B cell (primary cell): ENCODE measurements around the gene RPF1. TPM values are rescaled to one million over a fixed set of nuclear protein-coding genes. Genes with fewer than 3 reads are reported as not detected.

ENCODE experiments used
- ATAC-seq: fragments of 200-7000 bp; cut with Tn5 transposase; one replicate; pipeline ENCODE4 v1.10.0; 2021; ENCODE audit warnings: low read depth, mild to moderate bottlenecking, moderate number of reproducible peaks, moderate library complexity
- CTCF ChIA-PET: fragments of 350-600 bp; sonication (Branson Sonifier 250); formaldehyde crosslinking; loops from one replicate; lab custom pipeline; 2021; ENCODE audit warnings: antibody characterized with exemption, inconsistent platforms; lab: Charles Lee
- POLR2A ChIA-PET: fragments of 350-600 bp; sonication (Branson Sonifier 250); formaldehyde crosslinking; loops from one replicate; lab custom pipeline; 2021; ENCODE audit warnings: antibody characterized with exemption; lab: Charles Lee
- DNase-seq: peaks from one replicate; pipeline ENCODE4 v3.0.0; 2013
- H2AFZ ChIP-seq: 2 replicates; pipeline ENCODE4 v1.6.1; 2012; ENCODE audit warnings: mild to moderate bottlenecking, low read depth, low read length; ENCODE audit not compliant: insufficient read depth, poor library complexity, severe bottlenecking
- H3K27ac ChIP-seq, 2 donors: 1 replicate in 1 of 2; 2 replicates in 1 of 2; pipeline ENCODE4 v1.5.1; 2012 to 2013; ENCODE audit warnings: low read length in 2 of 2, mild to moderate bottlenecking in 2 of 2, moderate library complexity in 1 of 2
- H3K27me3 ChIP-seq, 4 experiments: fragments of 200-600 bp in 1 of 4; sonication (generic) in 1 of 4; replicated peaks in 1 of 4; 1 replicate in 2 of 4; 2 replicates in 2 of 4; pipeline versions ENCODE4 v1.6.1 to v1.7.0; 2013 to 2016; ENCODE audit warnings: low read length in 3 of 4, mild to moderate bottlenecking in 2 of 4, mixed read lengths in 1 of 4, moderate library complexity in 1 of 4; ENCODE audit not compliant: insufficient read depth in 4 of 4, control insufficient read depth in 3 of 4; ENCODE audit errors: control extremely low read depth in 1 of 4
- H3K36me3 ChIP-seq, 2 experiments: replicated peaks in 1 of 2; 1 replicate in 1 of 2; 2 replicates in 1 of 2; pipeline versions ENCODE4 v1.6.1 to v1.7.1; 2013; ENCODE audit warnings: low read length in 1 of 2; ENCODE audit not compliant: insufficient read depth in 2 of 2, control insufficient read depth in 1 of 2; ENCODE audit errors: control extremely low read depth in 1 of 2, extremely low read depth in 1 of 2
- H3K4me1 ChIP-seq, 2 donors: fragments of 200-600 bp in 1 of 2; sonication (generic) in 1 of 2; 1 replicate in 1 of 2; 2 replicates in 1 of 2; pipeline versions ENCODE4 v1.5.1 to v1.6.1; 2013 to 2017; ENCODE audit warnings: low read length in 2 of 2; ENCODE audit not compliant: control insufficient read depth in 2 of 2, insufficient read depth in 2 of 2
- H3K4me2 ChIP-seq: replicated peaks from 2 replicates; pipeline ENCODE3; 2012; ENCODE audit warnings: mild to moderate bottlenecking, low read depth, low read length; ENCODE audit not compliant: poor library complexity, severe bottlenecking
- H3K4me3 ChIP-seq, 5 experiments: fragments of 200-600 bp in 1 of 5; sonication (generic) in 1 of 5; 1 replicate in 3 of 5; 2 replicates in 2 of 5; pipeline versions ENCODE4 v1.5.1 to v1.7.0; 2011 to 2016; ENCODE audit warnings: low read length in 4 of 5, mild to moderate bottlenecking in 4 of 5, low read depth in 2 of 5, control low read depth in 1 of 5, moderate library complexity in 1 of 5; ENCODE audit not compliant: insufficient read depth in 1 of 5; ENCODE audit errors: control extremely low read depth in 1 of 5, extremely low read depth in 1 of 5
- H3K79me2 ChIP-seq: fragments of 200-600 bp; sonication (generic); one replicate; pipeline ENCODE4 v1.6.0; 2016; ENCODE audit warnings: low read length; ENCODE audit not compliant: control insufficient read depth, insufficient read depth
- H3K9ac ChIP-seq: fragments of 200-600 bp; sonication (generic); 2 replicates; pipeline ENCODE4 v1.6.1; 2017; ENCODE audit warnings: mild to moderate bottlenecking, low read length, moderate library complexity
- H3K9me3 ChIP-seq, 3 donors: one replicate each; pipeline versions ENCODE4 v1.6.1 to v1.7.1; 2013; ENCODE audit warnings: low read length in 2 of 3; ENCODE audit not compliant: control insufficient read depth in 2 of 3, insufficient read depth in 1 of 3; ENCODE audit errors: control extremely low read depth in 1 of 3
- H4K20me1 ChIP-seq: 2 replicates; pipeline ENCODE4 v1.6.0; 2012; ENCODE audit warnings: mild to moderate bottlenecking, low read length; ENCODE audit not compliant: insufficient read depth, control insufficient read depth, poor library complexity, severe bottlenecking
- H3K27ac Mint-ChIP-seq: one replicate; pipeline ENCODE4 v1.8.0; 2021; ENCODE audit warnings: mixed read lengths
- H3K27me3 Mint-ChIP-seq: one replicate; pipeline ENCODE4 v1.8.0; 2021; ENCODE audit warnings: mixed read lengths
- H3K4me1 Mint-ChIP-seq: one replicate; pipeline ENCODE4 v1.8.0; 2021; ENCODE audit warnings: mixed read lengths
- H3K4me3 Mint-ChIP-seq: one replicate; pipeline ENCODE4 v1.8.0; 2021; ENCODE audit warnings: mixed read lengths
- H3K9me3 Mint-ChIP-seq: one replicate; pipeline ENCODE4 v1.8.0; 2022; ENCODE audit warnings: mixed read lengths; ENCODE audit not compliant: insufficient read depth
- CTCF ChIP-seq: fragments of 200-600 bp; IDR thresholded peaks from one replicate; pipeline ENCODE4 v1.8.0; 2022; ENCODE audit warnings: antibody characterized with exemption, mild to moderate bottlenecking
- EZH2 ChIP-seq: IDR thresholded peaks from 2 replicates; pipeline ENCODE4 v1.6.1; 2012; ENCODE audit warnings: borderline replicate concordance, low read depth, mild to moderate bottlenecking, moderate library complexity, low read length; ENCODE audit not compliant: insufficient read depth, poor library complexity, severe bottlenecking
- WGBS: methylation state at CpG from one replicate; pipeline ENCODE4 v1.1.5; 2013; ENCODE audit warnings: missing lambda C conversion rate; ENCODE audit not compliant: insufficient coverage; 5-methylcytosine and 5-hydroxymethylcytosine counted together
- intact Hi-C: fragments of 100-400 bp; cut with micrococcal nuclease; formaldehyde crosslinking; loops from one replicate; pipeline ENCODE4 v1.10.0; 2022
- polyA plus RNA-seq: library from polyadenylated mRNA; depleted of rRNA; stranded (reverse); fragments of >200 nt; gene quantifications from 2 replicates; pipeline ENCODE4 v1.2.3, GENCODE V29; 2012
- total RNA-seq, 2 donors: library from RNA; stranded (reverse); fragments of 120-200 nt in 1 of 2; gene quantifications; 1 replicate in 1 of 2; 2 replicates in 1 of 2; pipeline versions ENCODE4 v1.2.3 to v1.2.4, GENCODE V29; 2013 to 2022

Gene RPF1
- total and polyA plus RNA-seq, 2 donors (not counting 1 experiment from before 2014, with no cell fraction given): 15.5 to 38.8 TPM

DNA sequence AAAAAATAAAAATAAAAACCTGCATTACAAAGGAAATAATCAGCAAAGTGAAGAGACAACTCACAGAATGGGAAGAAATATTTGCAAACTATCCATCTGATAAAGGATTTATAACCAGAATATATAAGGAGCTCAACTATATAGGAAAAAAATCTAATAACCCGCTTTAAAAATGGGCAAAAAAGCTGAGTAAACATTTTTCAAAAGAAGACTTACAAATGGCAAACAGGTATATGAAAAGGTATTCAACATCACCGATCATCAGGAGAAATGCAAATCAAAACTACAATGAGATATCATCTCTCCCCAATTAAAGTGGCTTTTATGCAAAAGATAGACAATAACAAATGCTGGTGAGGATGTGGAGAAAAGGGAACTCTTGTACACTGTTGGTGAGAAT, 31.1 kb downstream of the RPF1 start:
- H3K9ac ChIP-seq: no peak overlapping the region
- TF ChIP-seq CTCF: no peak
- no peak for TF ChIP-seq EZH2
- no CpG with 5 or more reads among the region's 2 CpGs for WGBS
- H3K4me3 ChIP-seq: no peak overlapping the region
- peaks cover 7% of the 10 kb centered on the region for H3K79me2 ChIP-seq
- H4K20me1 ChIP-seq: no peaks in the 10 kb centered on the region
- ChIA-PET POLR2A (no interaction called here), CTCF (no interaction called here)
- no peaks in the 10 kb centered on the region for H3K36me3 ChIP-seq
- DNase-seq: no peak
- Mint-ChIP-seq H3K4me1 (peaks cover 5% of the 10 kb centered on the region), H3K27ac (no peak overlapping the region), H3K9me3 (no peaks in the 10 kb centered on the region), H3K27me3 (no peaks in the 10 kb centered on the region), H3K4me3 (no peak overlapping the region)
- H2AFZ ChIP-seq: no peak overlapping the region
- intact Hi-C loops: no loop called here
- H3K4me2 ChIP-seq: no peak overlapping the region
- H3K27me3 ChIP-seq: no peaks in the 10 kb centered on the region
- H3K4me1 ChIP-seq: peaks cover 6 to 7% of the 10 kb centered on the region in 2 donors
- no peak for ATAC-seq
- no peak overlapping the region for H3K27ac ChIP-seq
- H3K9me3 ChIP-seq: peaks cover 0 to 7% (median 1%) of the 10 kb centered on the region in 3 donors

DNA sequence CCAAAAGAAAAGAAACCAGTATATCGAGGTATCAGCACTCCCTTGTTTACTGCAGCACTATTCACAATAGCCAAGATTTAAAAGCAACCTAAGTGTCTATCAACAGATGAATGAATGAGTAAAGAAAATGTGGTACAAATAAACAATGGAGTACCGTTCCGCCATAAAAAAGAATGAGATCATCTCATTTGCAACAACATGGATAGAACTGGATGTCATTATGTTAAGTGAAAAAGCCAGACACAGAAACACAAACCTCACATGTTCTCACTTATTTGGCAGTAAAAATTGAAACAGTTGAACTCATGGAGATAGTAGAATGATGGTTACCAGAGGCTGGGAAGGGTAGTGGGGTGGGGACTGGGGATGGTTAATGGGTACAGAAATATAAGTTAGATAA, 31.6 kb downstream of the RPF1 start:
- no peaks in the 10 kb centered on the region for H3K27me3 ChIP-seq
- no peak overlapping the region for H3K4me3 ChIP-seq
- no peak overlapping the region for H3K9ac ChIP-seq
- intact Hi-C loops: no loop called here
- no peak overlapping the region for H3K27ac Mint-ChIP-seq
- no peak overlapping the region for H3K4me2 ChIP-seq
- no CpG with 5 or more reads among the region's 3 CpGs for WGBS
- H2AFZ ChIP-seq: no peak overlapping the region
- no peak overlapping the region for H3K4me3 Mint-ChIP-seq
- peaks cover 0 to 7% (median 1%) of the 10 kb centered on the region in 3 donors for H3K9me3 ChIP-seq
- CTCF ChIA-PET: no interaction called here
- TF ChIP-seq EZH2 (no peak), CTCF (no peak)
- no peaks in the 10 kb centered on the region for H3K27me3 Mint-ChIP-seq
- H4K20me1 ChIP-seq: no peaks in the 10 kb centered on the region
- H3K36me3 ChIP-seq: no peaks in the 10 kb centered on the region
- no peak for DNase-seq
- ATAC-seq: no peak
- H3K27ac ChIP-seq: no peak overlapping the region
- no peaks in the 10 kb centered on the region for H3K9me3 Mint-ChIP-seq
- H3K4me1 ChIP-seq: peaks cover 5 to 6% of the 10 kb centered on the region in 2 donors
- peaks cover 4% of the 10 kb centered on the region for H3K4me1 Mint-ChIP-seq
- peaks cover 2% of the 10 kb centered on the region for H3K79me2 ChIP-seq
- POLR2A ChIA-PET: no interaction called here
